Rectal smooth muscle tissue (tissue), 1 donor: ENCODE results near the gene DAB1.

Experiments
- H3K27ac ChIP-seq: one replicate; pipeline ENCODE4 v1.7.0; 2013; ENCODE audit warnings: low read depth, low read length, inconsistent platforms
- H3K27me3 ChIP-seq: one replicate; pipeline ENCODE4 v1.7.0; 2013; ENCODE audit warnings: low read length; ENCODE audit not compliant: control insufficient read depth, insufficient read depth
- H3K36me3 ChIP-seq: one replicate; pipeline ENCODE4 v1.7.0; 2013; ENCODE audit warnings: low read length; ENCODE audit not compliant: control insufficient read depth, insufficient read depth
- H3K4me1 ChIP-seq: one replicate; pipeline ENCODE4 v1.7.0; 2013; ENCODE audit warnings: low read length; ENCODE audit not compliant: control insufficient read depth, insufficient read depth
- H3K4me3 ChIP-seq: one replicate; pipeline ENCODE4 v1.7.0; 2013; ENCODE audit warnings: low read length
- H3K9ac ChIP-seq: one replicate; pipeline ENCODE4 v1.7.0; 2013; ENCODE audit warnings: low read length

DAB1 gene

DNA sequence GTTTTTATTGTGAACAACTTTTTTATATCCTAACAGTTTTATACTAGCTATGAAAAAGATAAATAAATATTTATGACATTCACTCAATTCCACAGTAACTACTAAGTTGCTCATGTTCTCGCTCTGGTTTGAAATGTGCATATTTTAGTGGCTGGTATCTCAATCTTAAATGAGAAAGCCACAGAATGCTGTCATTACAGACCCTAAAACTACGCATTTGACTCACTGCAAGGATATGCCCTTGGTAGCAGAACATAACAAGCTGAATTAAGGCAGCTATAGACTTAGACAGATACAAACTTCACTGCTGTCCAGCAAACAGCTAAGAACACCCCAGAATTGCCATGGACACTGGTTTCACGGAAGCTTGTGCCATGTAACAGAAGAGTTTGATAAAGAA, 19.0 kb downstream of the DAB1 start:
- H3K4me3 ChIP-seq: no peak overlapping the region

DNA sequence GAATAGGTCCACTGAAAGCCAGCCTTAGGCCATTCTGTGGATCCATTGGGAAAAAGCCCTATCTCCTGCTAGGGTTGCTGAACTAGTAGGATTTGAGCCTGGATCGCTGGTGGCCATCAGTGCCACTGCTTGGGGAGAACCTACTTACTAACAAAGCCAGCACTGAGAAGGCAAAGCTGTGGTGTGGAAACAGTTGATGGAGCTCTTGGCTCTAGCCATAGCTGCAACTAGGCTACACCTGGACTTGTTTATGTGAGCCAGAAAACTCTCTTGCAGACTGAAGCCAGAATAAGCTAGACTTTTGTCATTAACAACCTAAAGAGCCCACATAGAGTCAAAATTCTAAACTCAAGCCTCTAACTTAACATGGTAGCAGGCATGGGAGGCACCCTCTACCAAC, 20.7 kb downstream of the DAB1 start:
- Histone ChIP-seq H3K4me1 (no peaks in the 10 kb centered on the region), H3K9ac (no peak overlapping the region), H3K27ac (no peak overlapping the region), H3K36me3 (no peaks in the 10 kb centered on the region), H3K4me3 (no peak overlapping the region), H3K27me3 (no peaks in the 10 kb centered on the region)

More for the DNA sequence above, 19.0 kb downstream of the DAB1 start:
- H3K27ac ChIP-seq: no peak overlapping the region
- peaks cover 5% of the 10 kb centered on the region for H3K4me1 ChIP-seq
- H3K27me3 ChIP-seq: no peaks in the 10 kb centered on the region
- no peaks in the 10 kb centered on the region for H3K36me3 ChIP-seq
- no peak overlapping the region for H3K9ac ChIP-seq

DNA sequence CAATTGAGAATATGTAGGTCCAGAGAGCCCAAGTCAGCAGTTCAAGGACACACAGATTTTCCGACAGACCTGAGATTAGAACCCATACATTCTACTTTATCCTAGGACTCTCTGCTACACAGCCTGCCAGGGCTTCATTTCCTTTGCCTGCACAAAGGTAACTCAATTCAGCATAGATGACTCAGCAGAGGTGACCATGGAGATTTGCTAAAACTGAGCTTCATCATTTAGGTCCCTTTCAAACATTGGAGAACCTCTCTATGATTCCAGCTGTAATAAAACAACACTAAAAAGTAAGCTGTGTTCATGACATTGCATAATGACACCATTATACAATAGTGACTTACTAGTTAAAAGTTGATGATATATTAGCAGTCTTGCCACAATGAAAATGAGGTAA, 22.2 kb downstream of the DAB1 start:
- no peaks in the 10 kb centered on the region for H3K27me3 ChIP-seq
- no peak overlapping the region for H3K9ac ChIP-seq
- no peaks in the 10 kb centered on the region for H3K36me3 ChIP-seq
- H3K27ac ChIP-seq: no peak overlapping the region
- H3K4me1 ChIP-seq: no peaks in the 10 kb centered on the region
- no peak overlapping the region for H3K4me3 ChIP-seq

DNA sequence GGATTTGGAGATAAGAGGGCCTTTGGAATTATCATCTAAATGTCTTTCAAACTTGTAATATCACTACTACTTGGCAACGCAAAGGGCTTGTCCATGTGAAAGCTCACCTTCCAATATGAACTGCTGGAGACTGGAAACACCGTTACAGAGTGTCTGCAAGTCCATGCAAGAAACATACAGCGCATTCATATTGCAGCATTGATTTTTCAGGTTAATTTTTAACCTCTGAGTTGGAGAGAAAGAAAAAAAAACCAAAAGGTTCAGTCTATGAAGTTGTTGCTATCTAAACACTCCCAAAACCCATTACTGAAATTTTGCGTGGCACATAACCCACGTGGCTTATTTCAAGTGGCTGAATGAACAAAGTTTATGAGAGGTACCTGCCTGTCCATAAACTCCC, 23.8 kb downstream of the DAB1 start:
- Histone ChIP-seq H3K27ac (no peak overlapping the region), H3K36me3 (no peaks in the 10 kb centered on the region), H3K9ac (no peak overlapping the region), H3K27me3 (no peaks in the 10 kb centered on the region), H3K4me1 (no peaks in the 10 kb centered on the region), H3K4me3 (no peak overlapping the region)

DNA sequence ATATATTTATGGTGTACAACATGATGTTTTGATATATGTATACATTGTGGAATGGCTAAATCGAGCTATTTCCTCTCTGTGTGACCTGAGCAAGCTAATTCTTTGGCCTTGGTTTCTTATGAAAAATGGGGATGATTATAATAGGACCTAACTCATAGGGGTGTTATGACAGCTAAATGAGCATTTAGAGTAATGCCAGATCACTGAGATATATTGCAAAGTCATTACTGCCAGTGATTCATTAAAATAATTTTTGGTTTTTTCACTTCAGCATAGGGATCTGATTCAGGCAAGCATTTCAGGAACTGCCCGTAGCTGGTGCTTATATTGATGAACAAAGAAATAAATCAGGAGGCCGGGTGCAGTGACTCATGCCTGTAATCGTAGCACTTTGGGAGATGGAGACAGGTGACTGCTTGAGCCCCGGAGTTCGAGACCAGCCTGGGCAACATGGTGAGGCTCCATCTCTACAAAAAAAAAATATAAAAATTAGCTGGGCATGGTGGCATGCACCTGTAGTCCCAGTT, 30.7 kb downstream of the DAB1 start:
- Histone ChIP-seq H3K27ac (no peak overlapping the region), H3K4me1 (no peaks in the 10 kb centered on the region), H3K27me3 (no peaks in the 10 kb centered on the region)

DNA sequence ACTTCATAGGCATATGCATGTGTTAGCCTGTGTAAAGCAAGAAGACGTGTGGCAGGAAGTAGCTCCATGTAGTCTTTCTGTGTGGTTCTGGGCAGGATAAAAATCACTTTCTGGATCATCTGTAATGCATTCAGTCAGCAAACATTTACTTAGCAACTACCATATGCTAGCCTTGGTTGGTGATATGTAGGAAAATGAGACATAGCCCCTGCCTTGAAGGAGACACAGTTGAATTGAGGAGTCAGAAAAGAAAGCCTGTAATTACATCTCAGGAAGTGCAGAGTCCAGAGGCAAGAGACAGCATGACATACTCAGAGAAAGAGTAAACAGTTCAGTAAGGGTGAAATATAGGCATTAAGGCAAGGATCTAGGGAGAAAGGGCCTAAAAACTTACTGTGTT, 38.5 kb downstream of the DAB1 start:
- no peak overlapping the region for H3K4me3 ChIP-seq
- no peaks in the 10 kb centered on the region for H3K36me3 ChIP-seq
- H3K27ac ChIP-seq: no peak overlapping the region
- no peak overlapping the region for H3K9ac ChIP-seq
- no peaks in the 10 kb centered on the region for H3K27me3 ChIP-seq
- no peaks in the 10 kb centered on the region for H3K4me1 ChIP-seq

More for the DNA sequence above, 30.7 kb downstream of the DAB1 start:
- no peak overlapping the region for H3K4me3 ChIP-seq
- H3K9ac ChIP-seq: no peak overlapping the region
- H3K36me3 ChIP-seq: no peaks in the 10 kb centered on the region

DNA sequence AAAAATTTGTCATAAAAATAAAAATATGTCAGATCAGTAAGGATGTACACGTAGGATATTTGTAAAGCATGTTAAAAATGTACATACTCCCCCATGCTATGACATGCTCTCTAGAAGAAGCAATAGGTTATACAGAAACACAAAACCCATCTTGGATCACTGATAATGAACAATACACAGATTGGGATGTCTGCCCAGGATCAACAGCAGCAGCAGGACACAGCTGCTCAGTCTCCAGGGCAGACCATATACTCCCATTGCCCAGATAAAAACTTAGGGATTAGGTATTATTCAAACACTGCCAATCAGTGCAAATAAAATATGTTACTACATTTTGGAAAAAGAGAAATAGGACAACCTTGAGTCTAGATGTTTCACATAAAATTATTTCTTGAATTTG, 39.0 kb downstream of the DAB1 start:
- no peaks in the 10 kb centered on the region for H3K27me3 ChIP-seq
- no peak overlapping the region for H3K4me3 ChIP-seq
- H3K9ac ChIP-seq: no peak overlapping the region
- H3K4me1 ChIP-seq: no peaks in the 10 kb centered on the region
- no peak overlapping the region for H3K27ac ChIP-seq
- no peaks in the 10 kb centered on the region for H3K36me3 ChIP-seq

DNA sequence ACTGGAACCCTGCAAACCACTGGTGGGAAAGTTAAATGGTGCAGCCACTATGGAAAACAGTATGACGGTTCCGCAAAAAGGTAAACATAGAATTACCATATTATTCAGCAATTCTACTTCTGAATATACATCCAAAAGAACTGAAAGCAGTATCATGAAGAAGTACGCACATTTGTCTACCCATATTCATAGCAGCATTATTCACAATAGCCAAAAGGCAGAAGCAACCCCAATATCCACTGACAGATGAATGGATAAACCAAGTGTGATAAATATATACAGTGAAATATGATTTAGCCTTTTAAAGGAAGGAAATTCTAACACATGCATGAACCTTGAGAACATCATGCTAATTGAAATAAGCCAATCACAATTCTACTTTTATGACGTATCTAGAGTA, 39.6 kb downstream of the DAB1 start:
- no peak overlapping the region for H3K27ac ChIP-seq
- no peaks in the 10 kb centered on the region for H3K27me3 ChIP-seq
- H3K4me1 ChIP-seq: no peaks in the 10 kb centered on the region
- H3K4me3 ChIP-seq: no peak overlapping the region
- H3K36me3 ChIP-seq: no peaks in the 10 kb centered on the region
- no peak overlapping the region for H3K9ac ChIP-seq

DNA sequence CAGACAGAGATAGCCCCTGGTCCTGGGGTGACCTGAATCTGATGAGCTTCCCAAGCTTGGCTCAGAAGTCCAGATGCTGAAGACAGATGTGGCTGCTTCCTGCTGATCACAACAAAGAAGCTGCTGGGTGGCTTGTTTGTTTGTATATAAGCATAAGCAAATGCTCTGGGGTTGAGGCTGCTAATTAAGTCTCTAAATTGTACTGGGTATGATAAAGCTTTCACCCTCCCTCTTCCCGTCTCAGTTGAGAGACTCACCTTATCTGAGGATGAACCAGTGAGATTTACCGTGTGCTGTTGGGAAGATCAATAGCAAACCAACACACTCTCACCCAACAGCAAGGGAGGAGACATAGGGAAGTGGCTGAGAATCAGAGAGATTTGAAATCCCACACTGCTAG, 42.0 kb downstream of the DAB1 start:
- Histone ChIP-seq H3K27ac (no peak overlapping the region), H3K4me1 (no peaks in the 10 kb centered on the region), H3K9ac (no peak overlapping the region), H3K4me3 (no peak overlapping the region), H3K36me3 (no peaks in the 10 kb centered on the region), H3K27me3 (no peaks in the 10 kb centered on the region)

DNA sequence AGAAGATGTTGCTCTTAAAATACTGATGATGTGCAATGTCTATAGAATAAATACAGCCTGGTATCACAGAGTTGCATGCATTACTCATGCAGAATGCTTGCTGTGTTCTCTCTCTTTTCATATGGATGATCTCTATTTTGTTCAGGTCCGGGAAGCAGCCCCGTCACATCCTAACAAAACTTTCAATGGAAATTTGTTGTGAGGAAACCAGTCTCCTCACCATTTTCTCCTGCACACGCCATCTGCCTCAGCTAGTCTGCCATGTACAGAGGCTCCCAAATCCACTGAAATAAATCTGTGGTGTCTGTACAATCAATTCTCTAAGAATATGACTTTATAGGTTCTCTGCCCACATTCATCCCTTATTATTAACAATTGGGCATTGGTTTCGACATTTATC, 42.4 kb downstream of the DAB1 start:
- Histone ChIP-seq H3K4me1 (no peaks in the 10 kb centered on the region), H3K9ac (no peak overlapping the region), H3K27ac (no peak overlapping the region), H3K36me3 (no peaks in the 10 kb centered on the region), H3K4me3 (no peak overlapping the region), H3K27me3 (no peaks in the 10 kb centered on the region)

DNA sequence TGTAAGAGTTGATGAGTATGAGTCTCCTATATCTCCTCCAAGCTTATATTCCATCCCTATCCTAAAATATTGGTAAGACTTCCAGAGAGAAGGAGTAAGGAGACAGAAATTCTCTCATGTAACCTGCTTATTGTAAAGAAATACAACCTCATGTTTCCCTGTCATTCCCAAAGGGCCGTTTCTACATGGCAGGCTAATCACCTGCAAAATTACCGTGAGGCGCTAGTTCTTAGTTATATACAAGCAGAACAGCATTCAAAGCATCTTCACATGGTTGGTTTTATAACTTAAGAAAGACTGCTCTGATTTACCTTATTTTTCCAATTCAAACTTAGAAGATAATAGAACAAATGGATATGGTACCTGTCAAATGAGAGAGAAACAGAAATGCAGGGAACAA, 42.9 kb downstream of the DAB1 start:
- no peaks in the 10 kb centered on the region for H3K27me3 ChIP-seq

DNA sequence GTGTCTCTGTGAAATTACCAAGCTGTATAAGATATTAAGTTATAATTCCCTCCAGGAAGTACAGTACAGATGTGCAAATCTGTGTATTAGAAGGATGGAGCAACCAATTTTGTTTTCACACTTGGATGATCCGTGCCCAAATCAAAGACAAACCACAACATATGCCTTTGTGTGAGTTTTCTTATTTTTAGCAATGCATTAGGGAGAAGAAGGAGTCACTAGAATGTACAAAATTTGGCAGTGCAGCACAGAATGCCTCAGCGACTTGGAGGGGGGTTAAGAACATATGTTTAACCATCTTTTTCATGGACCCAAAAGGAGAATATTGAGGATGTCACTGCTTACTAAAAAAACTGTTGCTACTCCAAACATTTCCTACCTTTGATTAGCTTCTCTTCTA, 45.3 kb downstream of the DAB1 start:
- no peak overlapping the region for H3K27ac ChIP-seq

More for the DNA sequence above, 42.9 kb downstream of the DAB1 start:
- no peaks in the 10 kb centered on the region for H3K36me3 ChIP-seq
- H3K9ac ChIP-seq: no peak overlapping the region
- no peak overlapping the region for H3K4me3 ChIP-seq
- H3K4me1 ChIP-seq: no peaks in the 10 kb centered on the region
- no peak overlapping the region for H3K27ac ChIP-seq

DNA sequence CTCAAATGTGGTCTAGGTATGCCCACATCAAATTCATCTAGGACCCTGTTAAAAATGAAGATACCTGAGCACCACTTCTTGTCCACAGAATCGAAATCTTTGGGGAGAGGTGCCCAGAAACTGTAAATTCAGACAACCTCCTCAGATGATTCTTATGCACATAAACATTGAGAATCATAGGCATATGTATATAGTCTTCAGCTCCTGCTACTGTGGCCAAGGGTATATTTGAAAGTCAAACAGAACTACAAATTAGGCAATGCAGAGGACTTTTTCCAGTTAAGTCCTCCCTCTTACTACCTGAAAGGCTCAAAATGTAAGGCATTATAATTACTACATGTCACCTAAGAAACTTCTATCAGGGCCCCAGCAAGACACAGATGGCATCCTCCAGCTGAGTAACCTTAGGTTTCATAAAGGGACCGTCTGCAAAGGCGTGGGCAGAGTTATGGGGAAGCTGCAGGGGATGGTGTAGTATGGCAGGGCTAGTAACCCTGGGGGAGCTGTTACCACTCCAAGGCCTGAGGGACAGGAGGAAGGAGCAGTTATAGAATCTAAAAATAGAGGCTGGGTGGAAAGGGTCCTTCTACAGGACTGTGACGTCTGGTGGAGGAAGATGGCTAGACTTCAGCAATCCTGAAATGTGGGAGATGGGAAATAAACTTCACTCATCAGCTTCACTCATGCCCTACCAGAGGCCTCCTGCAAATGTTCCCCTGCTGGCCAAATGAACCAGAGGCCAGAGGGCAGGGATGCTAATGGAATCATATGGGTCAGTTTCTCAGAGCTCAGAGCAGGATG, 46.3 kb downstream of the DAB1 start:
- H3K27ac ChIP-seq: no peak overlapping the region
- H3K4me3 ChIP-seq: no peak overlapping the region
- no peaks in the 10 kb centered on the region for H3K36me3 ChIP-seq
- H3K4me1 ChIP-seq: no peaks in the 10 kb centered on the region
- no peak overlapping the region for H3K9ac ChIP-seq
- H3K27me3 ChIP-seq: no peaks in the 10 kb centered on the region

More for the DNA sequence above, 45.3 kb downstream of the DAB1 start:
- Histone ChIP-seq H3K4me3 (no peak overlapping the region), H3K27me3 (no peaks in the 10 kb centered on the region), H3K4me1 (no peaks in the 10 kb centered on the region), H3K9ac (no peak overlapping the region), H3K36me3 (no peaks in the 10 kb centered on the region)
